GM18517 (cell line): Measurements from ENCODE around the gene COMMD6.
A peak's percentile ranks its signal among the peaks of the same experiment; 100 is the strongest.

Experiments used
- ATAC-seq: cut with Tn5 transposase; IDR thresholded peaks from one replicate; pipeline ENCODE4 v1.9.1; 2021; ENCODE audit warnings: mild to moderate bottlenecking, moderate library complexity; ENCODE audit not compliant: unreplicated experiment

Gene COMMD6

GRCh38 chr13:75486146-75487062 is 51.2 kb downstream of the COMMD6 start:
- no peak for ATAC-seq

DNA sequence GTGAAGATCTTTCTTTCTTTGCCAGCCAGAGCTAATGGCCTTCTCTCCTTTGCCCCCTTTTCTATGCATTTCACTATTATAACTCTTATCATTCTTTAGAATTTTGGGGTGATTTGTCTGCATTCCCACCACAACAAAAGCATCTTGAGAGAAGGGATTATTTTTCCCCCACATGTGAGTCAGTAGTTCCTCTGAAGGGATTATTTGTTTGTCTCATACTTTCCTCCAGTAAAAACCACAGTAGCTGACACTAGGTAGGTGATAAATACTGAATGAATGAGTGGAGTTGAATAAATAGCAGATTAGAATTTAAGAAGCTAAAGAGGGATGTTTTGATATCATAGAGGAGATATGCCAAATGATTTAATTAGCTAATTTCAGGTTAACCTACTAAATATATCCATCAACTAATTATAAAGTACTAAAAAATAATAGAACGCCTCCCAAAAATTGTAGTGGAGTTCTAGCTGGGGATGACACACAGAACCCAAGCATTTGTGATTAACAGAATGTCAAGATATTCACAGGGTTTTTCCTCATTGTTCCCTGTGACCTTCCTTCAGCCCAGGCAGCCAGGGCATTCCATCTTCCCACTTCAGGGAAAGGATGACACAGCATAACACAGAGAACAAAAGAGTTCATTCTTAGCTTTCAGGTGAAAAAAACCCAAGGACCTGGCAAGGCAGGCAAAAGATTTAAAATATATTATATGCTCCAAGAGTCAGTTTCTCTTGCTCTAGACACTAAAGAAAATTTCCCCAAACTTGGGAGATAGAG is 52.2 kb downstream of the COMMD6 start:
- ATAC-seq, result no peak

DNA sequence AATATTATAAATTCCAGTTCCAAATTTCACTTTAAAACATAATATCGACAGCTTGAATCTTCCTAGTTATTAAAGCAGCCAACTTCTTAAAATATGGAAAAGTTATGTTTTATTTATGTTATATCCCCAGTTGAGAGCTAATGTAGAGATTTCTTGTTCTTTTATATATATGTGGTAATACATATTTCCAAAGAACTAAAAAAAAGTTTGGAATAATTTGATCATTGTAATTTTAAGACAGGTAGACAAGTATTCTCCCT is 54.9 kb downstream of the COMMD6 start:
- no peak for ATAC-seq

DNA sequence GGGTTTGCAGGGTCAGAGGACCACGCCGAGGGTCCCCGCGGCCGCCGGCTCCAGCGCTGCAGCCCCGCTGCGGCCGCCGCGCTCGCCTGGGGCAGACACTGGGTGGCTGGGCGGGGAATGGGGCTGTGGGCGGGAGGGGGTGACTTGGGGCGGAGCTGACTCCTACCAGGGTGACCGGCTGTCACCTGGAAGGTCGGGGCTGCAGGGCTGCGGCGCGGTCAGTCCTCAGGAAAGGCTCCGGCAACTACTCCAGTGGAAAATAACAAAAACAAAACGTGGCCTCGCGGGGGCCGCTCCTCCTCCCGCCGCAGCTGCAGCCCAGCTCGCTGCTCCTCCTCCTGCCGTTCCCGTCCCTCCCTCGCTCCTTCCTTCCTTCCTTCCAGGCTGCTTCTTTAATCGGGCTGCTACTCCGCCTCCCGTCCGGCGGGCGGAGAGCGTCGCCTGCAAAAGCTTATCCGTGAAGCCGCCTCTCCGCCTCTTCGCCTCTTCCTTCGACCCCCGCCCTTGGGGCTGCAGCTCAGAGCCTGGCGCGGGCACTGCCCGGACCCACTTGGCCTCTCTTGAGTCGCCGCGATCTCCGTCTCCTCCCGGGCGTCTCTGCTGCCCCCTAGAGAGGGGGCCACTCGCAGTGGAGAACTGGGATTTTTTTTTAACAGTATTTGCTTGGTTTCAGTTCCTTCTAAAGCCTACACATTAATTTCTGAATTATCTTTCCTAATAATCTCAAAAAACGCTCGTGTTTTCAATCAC is 55.4 kb downstream of the COMMD6 start, which contains the start of gene TBC1D4:
TSS of gene TBC1D4 (minus strand) at position 100 of the 750 bp plus-strand sequence. CDS start 402 bp downstream, outside the sequence.
- ATAC-seq, result peak; percentile 84

DNA sequence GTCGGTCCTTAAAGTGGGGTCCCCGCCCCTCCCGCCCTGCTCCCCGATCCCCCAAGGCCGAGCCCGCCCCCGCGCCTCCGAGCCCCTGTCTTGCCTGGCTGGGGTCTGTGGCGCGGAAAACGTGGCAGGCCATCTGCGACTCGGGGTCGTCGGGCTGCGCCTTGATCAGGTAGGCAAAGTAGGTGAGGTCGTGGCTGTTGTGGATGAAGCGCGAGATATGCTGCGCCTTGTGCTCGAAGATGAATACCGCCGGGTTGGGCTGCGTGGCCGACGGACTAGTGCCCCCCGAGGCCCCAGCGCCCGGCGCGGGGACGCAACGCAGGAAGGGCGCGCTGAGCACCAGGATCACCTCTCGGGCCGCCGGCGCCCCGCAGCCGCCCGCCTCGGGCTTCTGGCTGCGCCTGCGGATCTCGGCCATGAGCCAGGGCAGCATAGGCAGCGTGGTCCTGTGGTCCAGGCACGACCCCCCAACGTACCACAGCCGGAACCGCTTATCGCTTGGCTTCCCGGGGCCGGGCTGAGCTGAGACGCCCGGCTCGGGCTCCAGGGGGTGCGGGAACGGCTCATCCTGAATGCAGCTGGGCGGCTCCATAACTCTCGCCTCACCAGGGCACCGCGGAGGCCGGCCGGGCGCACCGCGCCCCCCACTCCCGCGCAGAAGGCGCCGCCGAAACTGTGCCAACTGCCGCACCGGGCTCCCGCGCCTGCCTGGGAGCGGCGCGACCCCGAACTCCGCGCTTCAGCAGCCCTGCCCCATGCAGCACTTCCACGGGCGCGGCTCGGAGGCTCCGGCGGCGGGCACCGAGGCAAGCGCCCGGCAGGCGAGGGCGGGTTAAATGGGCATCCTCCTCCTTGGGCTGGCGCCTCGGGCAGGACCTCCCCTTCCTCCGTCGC is 56.2 kb downstream of the COMMD6 start:
- ATAC-seq, result peak; percentile 29

- ATAC-seq, result no peak
These were observed 56.9 kb downstream of the COMMD6 start for GRCh38 chr13:75480671-75481175.

- ATAC-seq, result no peak
These were observed 58.4 kb downstream of the COMMD6 start for GRCh38 chr13:75479102-75479740.

DNA sequence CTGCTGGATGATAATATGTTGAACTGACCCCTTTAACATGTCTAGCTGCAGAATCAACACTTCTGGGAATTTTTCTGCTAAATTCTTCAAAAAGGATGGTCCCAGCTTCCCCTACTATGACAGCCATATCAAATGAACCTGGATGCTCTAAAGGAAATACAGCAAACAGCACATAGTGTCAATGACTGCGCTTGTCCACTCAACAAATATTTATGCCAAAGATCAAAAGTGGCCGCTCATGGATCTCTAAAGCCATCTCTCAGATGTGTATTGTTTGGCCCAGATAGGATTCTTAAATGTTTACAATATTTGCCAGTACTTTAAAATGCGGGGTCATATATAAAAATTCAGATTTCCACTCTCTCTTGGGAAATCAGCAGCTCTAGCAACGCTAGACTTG is 59.0 kb downstream of the COMMD6 start:
- ATAC-seq, result no peak
